Panc1 (cell line): ENCODE measurements around the gene THADA.

Experiments
- CTCF ChIP-seq: fragments of 450-650 bp; IDR thresholded peaks from 2 replicates; pipeline ENCODE4 v1.5.1; 2017; ENCODE audit warnings: mild to moderate bottlenecking
- POLR2AphosphoS5 ChIP-seq: IDR thresholded peaks from 2 replicates; pipeline ENCODE4 v1.6.1; 2012; ENCODE audit warnings: mild to moderate bottlenecking, low read depth, low read length, moderate library complexity
- REST ChIP-seq, 2 experiments: IDR thresholded peaks; 2 replicates each; pipeline ENCODE4 v1.6.1; 2011 to 2012; ENCODE audit warnings: low read depth in 2 of 2, control low read depth in 1 of 2, low read length in 1 of 2, mild to moderate bottlenecking in 1 of 2, moderate library complexity in 1 of 2; ENCODE audit not compliant: insufficient read depth in 1 of 2
- SIN3A ChIP-seq: IDR thresholded peaks from 2 replicates; pipeline ENCODE4 v1.6.1; 2012; ENCODE audit warnings: low read depth, mild to moderate bottlenecking, low read length, moderate library complexity, borderline replicate concordance; ENCODE audit not compliant: insufficient read depth
- TCF7L2 ChIP-seq: IDR thresholded peaks from 2 replicates; pipeline ENCODE4 v1.6.1; 2011; ENCODE audit warnings: mild to moderate bottlenecking, low read depth, low read length, inconsistent platforms

- TF ChIP-seq REST (IDR thresholded peaks at IDR 0.05; ENCODE audit: insufficient read depth in 1 of 2, low read depth in 2 of 2, low read length in 1 of 2) (no peak), SIN3A (no peak), CTCF (no peak), POLR2AphosphoS5 (no peak), TCF7L2 (no peak)
Measured at GRCh38 chr2:43224571-43225092, 371.2 kb downstream of the THADA start.
